Measurements from ENCODE around the gene RIBC1.
"Not testable (repeated sequence)": the region's sequence is repeated elsewhere in the genome, so short reads cannot be mapped to it uniquely, and the experiment has no call there.

Gene RIBC1

DNA sequence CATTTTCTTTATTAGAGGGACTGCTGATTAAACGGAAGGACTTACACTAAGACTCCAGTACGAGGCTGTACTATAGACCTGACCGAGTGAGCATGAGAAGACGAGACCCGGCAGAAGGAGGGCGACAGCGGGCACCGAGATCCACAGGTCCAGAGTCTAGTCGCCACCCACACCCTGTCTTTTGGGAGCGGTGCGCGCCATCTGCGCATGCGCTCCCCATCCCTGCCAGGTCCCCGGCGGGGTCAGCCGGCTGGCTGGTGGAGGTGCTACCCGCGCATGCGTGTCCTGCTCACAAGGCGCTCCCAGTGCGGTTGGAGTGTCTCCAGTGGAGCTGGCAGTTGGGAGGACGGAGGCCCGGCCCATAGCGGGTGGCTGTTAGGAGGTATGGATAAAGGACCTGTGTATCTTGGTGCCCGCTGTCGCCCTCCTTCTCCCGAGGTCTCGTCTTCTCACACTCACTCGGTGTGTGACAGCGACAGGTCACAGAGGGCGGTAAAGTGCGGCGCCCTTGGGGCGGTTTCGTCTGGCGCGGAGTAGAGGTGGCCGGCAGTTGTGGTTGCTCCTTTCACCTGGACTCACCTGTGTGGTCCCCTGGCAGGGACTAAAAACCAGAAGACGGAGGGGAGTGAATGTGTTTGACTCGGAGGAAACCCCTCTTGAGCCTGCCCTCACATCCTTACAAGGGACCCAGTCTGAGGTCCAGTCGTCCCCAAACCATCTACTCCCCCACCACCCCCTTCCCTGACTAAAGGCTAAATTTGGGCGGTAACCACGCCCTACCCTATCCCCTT is 19.1 kb downstream of the RIBC1 start:
- FAIRE-seq (no peak), DNase-seq (ENCODE audit: insufficient read length, low spot score) (peak; percentile 52)
- no peak; the same call in 1 of the 2 replicates for TF ChIP-seq POLR2A (IDR thresholded peaks at IDR 0.05; ENCODE audit: low read depth, low read length)

DNA sequence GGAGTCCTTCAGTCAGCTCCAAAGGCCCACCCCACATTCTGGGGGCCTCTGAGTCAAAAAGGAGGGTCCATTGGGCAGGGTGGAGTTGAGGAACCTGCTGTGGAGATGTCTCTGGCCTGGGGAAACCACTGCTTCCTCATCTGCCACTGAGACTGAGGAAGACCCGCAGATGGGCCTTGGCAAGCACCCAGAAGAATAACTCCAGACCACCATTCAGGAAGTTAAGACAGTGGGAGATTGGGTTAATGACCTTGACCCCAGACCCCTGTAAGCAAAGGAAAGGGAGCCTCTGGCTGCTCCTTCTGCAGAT is 19.6 kb downstream of the RIBC1 start:
- FAIRE-seq (no peak), DNase-seq (ENCODE audit: insufficient read length, low spot score) (no peak)
- TF ChIP-seq POLR2A (IDR thresholded peaks at IDR 0.05; ENCODE audit: low read depth, low read length): no peak

DNA sequence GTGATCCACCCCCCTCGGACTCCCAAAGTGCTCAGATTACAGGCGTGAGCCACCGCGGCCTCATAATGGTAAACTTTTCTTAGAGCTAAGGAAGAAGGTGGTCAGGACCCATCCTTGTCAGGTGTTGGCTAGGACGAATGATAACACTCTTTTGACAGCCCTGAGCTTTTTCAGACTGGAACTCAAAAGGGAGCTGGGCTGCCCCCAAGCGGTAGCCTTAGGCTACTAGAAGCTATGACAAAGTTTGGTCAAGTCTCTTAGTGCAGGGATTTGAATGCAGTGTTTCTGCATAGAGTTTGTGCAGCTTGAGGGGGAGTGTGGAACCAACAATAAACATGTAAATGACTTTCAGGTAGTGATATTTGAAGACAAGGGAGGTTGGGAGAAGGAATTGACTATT is 23.3 kb downstream of the RIBC1 start:
- no peak for FAIRE-seq
- DNase-seq (ENCODE audit: insufficient read length, low spot score): no peak

DNA sequence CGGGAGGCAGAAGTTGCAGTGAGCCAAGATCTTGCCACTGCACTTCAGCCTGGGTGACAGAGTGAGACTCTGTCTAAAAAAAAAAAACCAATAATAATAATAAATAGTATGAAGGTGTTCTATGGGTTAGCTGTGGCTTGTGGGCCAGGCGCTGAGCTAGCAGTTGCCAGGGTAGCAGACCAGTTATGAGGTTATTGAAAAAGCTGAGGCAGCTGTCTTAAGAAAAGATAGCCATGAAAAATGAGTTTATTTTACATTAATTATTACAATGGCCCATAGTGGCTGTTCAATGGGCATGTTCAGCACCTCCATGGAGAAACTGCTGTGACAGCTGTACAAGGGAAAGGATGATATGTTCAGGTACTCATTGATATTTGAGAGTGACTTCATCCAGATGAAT is 24.8 kb downstream of the RIBC1 start:
- FAIRE-seq (no peak), DNase-seq (ENCODE audit: insufficient read length, low spot score) (no peak)
- no peak for TF ChIP-seq POLR2A (IDR thresholded peaks at IDR 0.05; ENCODE audit: low read depth, low read length)

More for the DNA sequence above, 23.3 kb downstream of the RIBC1 start:
- TF ChIP-seq POLR2A (IDR thresholded peaks at IDR 0.05; ENCODE audit: low read depth, low read length): no peak

DNA sequence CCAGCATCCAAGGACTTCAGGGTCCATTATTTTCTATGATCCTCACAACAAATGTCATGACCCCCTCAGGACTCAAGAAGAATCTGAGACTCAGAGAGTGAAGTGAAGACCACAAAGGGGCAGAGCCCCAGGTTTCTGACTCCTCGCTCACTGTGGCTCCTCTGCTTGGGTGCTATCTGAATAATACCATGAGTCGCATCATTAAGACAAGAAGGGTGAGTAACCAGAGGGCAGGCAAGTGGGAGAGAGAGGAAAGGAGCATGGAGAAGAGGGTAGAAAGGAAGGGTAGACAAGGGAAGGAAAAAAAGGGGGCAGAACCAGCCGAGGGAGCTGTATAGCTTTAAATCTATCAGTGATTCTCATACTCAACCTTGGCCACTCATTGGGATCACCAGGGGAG is 27.0 kb downstream of the RIBC1 start:
- FAIRE-seq (no peak), DNase-seq (ENCODE audit: insufficient read length, low spot score) (no peak)
- no peak for TF ChIP-seq POLR2A (IDR thresholded peaks at IDR 0.05; ENCODE audit: low read depth, low read length)

DNA sequence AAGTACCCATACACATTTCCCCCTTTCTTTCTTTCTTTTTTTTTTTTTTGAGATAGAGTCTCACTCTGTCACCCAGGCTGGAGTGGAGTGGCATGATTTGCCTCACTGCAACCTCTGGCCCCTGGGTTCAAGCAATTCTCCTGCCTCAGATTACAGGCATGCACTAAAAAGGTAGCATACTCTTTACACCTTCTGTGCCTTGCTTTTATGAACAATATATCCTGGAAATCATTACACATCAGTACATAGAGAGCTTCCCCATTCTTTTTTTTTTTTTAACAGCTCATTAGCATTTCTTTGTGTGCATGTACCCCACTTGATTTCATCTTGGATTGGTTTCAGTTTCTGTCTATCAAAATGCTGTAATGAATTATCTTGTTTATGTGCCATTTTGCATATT is 30.1 kb downstream of the RIBC1 start:
- FAIRE-seq (no peak), DNase-seq (ENCODE audit: insufficient read length, low spot score) (no peak)
- no peak for TF ChIP-seq POLR2A (IDR thresholded peaks at IDR 0.05; ENCODE audit: low read depth, low read length)

DNA sequence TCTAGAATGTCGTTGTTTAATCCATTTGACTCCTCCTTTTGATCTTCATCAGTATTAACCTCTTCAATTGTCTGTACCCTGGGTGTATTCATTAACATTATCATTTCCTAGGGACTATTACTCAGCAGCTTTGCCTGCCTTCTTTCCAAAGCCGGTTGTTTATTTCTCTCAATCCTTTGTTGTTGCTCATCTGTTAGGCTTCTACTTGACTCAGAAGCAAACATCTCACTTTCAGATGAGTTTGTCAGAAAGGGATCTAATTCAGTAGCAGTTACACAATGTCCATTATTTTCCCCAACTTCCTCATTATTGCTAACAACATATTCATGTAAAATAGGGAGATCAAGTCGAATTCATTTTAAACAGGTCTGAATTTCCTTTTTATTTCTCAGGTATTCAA is 33.6 kb downstream of the RIBC1 start:
- TF ChIP-seq POLR2A (IDR thresholded peaks at IDR 0.05; ENCODE audit: low read depth, low read length): no peak
- no peak for FAIRE-seq
- DNase-seq (ENCODE audit: insufficient read length, low spot score): no peak

DNA sequence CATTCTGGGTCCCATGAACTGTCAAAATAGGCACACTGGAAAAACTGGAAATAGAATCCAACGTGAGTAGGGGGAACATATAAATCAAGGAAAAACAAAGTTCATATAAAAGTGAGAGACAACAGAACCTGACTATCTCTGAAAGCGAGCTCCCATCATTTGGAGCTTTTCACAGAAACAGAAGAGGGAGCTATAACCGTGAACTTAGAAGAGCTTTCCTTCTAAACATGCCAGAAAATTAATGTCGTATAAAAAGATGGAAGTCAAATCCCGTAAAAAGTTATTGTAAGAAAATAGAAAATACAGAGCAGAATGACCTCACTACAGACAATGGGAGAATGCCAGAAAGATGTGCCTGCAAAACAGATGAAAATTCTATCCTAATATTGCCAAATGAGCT is 35.4 kb downstream of the RIBC1 start:
- no peak for FAIRE-seq
- no peak for TF ChIP-seq POLR2A (IDR thresholded peaks at IDR 0.05; ENCODE audit: low read depth, low read length)
- no peak for DNase-seq (ENCODE audit: insufficient read length, low spot score)

DNA sequence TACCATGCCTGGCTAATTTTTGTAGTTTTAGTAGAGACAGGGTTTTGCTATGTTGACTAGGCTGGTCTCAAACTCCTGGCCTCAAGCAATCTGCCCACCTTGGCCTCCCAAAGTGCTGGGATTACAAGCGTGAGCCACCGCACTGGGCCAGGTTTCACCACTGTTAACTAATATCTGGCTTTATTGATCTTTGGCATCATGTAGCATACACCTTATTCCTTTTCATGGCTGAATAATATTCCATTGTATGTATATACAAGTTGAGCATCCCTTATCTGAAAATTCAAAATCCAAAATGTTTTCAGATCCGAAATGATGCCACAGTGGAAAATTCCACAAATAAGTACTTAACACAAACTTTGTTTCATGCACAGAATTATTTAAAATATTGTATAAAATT is 46.0 kb downstream of the RIBC1 start:
- not testable (repeated sequence) for FAIRE-seq

DNA sequence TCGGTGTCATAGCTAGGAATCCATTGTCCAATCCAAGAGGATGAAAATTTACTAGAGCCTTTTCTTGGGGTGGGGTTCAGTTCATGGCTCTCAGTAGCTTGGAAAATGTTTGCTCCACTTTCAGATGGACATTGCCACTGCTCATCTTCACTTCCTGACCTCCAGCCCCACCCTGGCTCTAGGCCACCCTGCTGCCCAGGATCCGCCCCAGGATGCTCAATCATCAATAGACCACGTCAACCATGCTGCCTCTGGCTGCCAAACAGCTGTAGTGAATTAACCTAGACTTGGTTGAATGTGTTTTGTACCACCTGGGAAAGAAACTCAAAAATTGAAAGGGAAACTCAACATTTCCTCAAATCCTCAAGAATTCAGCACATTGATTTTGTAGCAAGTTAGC is 48.7 kb downstream of the RIBC1 start:
- FAIRE-seq (no peak), DNase-seq (ENCODE audit: insufficient read length, low spot score) (no peak)
- no peak for TF ChIP-seq POLR2A (IDR thresholded peaks at IDR 0.05; ENCODE audit: low read depth, low read length)

More for the DNA sequence above, 46.0 kb downstream of the RIBC1 start:
- DNase-seq (ENCODE audit: insufficient read length, low spot score): not testable (repeated sequence)

DNA sequence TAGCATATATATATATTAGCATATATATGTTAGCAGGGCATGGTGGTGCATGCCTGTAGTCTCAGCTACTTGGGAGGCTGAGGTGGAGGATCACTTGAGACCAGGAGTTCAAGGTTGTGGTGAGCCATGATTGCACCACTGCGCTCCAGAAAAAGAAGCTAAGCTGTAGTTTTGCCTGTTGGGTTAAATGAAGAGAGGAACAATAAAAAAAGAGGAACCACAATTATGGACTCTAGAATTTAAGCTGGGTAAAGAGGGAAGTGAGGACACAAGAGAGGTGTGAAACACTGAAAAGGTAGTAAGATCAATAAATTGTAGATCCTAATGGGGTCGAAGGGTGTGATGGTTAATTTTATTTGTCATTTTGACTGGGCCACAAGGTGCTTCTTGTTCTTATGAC is 52.0 kb downstream of the RIBC1 start:
- FAIRE-seq (no peak), DNase-seq (ENCODE audit: insufficient read length, low spot score) (no peak)
- no peak for TF ChIP-seq POLR2A (IDR thresholded peaks at IDR 0.05; ENCODE audit: low read depth, low read length)

DNA sequence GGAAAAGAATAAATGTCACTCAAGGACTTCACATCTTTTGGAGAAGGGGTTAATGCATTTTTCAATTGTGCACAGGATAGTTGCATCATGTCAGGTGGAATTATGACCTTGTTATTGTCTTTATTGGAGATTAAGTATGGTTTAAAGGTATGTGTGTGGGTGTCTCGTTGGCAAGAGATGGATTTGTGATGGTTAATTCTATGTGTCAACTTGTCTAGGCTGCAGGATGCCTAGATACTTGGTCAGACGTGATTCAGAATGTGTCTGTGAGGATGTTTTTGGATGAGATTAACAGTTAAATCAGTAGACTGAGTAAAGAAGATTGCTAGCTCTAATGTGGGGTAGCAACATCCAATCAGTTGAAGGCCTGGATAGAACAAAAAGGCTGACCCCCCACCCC is 53.7 kb downstream of the RIBC1 start:
- DNase-seq (ENCODE audit: insufficient read length, low spot score): no peak
- FAIRE-seq: no peak
- TF ChIP-seq POLR2A (IDR thresholded peaks at IDR 0.05; ENCODE audit: low read depth, low read length): no peak

DNA sequence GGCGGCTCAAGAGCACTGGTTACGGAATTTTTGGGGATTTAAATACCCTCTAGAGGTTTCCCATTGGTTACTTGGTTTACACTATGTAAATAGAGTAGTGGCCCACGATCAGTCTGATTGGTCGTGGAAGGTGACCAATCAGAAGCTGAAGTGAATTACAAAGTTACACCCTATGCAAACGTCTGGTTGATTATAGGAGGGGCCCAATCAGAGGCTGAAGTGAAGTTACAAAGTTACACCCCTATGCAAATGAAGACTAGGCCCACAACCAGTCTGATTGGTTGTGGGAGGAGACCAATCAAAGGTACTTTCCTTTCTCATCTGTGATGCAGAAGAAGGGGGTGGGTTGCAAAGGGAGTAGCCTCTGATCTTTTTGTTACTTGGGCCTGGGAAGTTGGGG is 56.6 kb downstream of the RIBC1 start:
- no peak for TF ChIP-seq POLR2A (IDR thresholded peaks at IDR 0.05; ENCODE audit: low read depth, low read length)
- no peak for DNase-seq (ENCODE audit: insufficient read length, low spot score)
- FAIRE-seq: no peak
